Activated naive CD8-positive, alpha-beta T cell (primary cell): Measurements from ENCODE around the gene AKR1D1.

Experiments used
- H3K27ac Mint-ChIP-seq: one replicate; pipeline ENCODE4 v1.8.0; 2021; ENCODE audit warnings: mixed read lengths
- H3K27me3 Mint-ChIP-seq: one replicate; pipeline ENCODE4 v1.8.0; 2021; ENCODE audit warnings: mixed read lengths
- H3K36me3 Mint-ChIP-seq: one replicate; pipeline ENCODE4 v1.8.0; 2021; ENCODE audit warnings: mixed read lengths
- H3K4me1 Mint-ChIP-seq: one replicate; pipeline ENCODE4 v1.8.0; 2021; ENCODE audit warnings: low read depth, mixed read lengths
- H3K4me3 Mint-ChIP-seq: one replicate; pipeline ENCODE4 v1.8.0; 2021; ENCODE audit warnings: mild to moderate bottlenecking, mixed read lengths
- H3K9me3 Mint-ChIP-seq: one replicate; pipeline ENCODE4 v1.8.0; 2021; ENCODE audit warnings: low read depth, mixed read lengths

The AKR1D1 gene

DNA sequence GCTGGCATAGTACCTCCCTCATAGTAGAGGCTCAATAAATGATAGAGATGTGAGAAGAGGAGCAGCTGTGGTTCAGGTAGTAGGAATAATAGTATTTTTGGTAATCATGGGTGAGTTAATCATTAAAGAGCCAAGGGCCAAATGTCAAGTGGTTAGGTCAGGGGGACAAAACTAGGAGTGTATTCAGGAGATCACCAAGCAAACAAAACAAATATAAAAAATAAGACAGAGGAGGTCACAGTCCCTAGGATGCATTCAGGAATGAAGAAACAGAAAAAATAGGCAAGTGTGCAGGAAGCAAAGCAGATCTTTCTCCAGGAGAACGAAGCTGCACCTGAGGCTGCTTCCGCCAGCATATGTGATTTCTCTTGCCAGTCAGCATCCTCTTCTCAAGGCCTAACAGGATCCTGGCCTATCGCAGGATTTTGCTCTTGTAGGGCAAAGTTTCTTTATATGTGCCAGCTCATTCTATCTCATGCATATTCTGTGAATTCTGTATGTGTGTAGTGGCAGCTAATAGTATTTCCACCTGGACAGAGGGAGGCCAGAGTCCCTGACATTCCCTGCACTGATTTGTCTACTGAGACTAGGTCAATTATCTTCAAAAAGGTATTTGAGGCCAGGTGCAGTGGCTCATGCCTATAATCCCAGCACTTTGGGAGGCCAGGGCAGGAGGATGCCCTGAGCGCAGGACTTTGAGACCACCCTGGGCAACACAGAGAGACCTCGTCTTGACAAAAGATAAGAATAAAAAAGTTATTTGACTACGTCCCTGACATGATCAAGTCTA, 82.7 kb downstream of the AKR1D1 start:
- peaks cover 2% of the 10 kb centered on the region for H3K36me3 Mint-ChIP-seq
- H3K4me1 Mint-ChIP-seq: no peaks in the 10 kb centered on the region
- no peaks in the 10 kb centered on the region for H3K9me3 Mint-ChIP-seq
- no peaks in the 10 kb centered on the region for H3K27me3 Mint-ChIP-seq
- no peak overlapping the region for H3K4me3 Mint-ChIP-seq
- H3K27ac Mint-ChIP-seq: no peak overlapping the region

DNA sequence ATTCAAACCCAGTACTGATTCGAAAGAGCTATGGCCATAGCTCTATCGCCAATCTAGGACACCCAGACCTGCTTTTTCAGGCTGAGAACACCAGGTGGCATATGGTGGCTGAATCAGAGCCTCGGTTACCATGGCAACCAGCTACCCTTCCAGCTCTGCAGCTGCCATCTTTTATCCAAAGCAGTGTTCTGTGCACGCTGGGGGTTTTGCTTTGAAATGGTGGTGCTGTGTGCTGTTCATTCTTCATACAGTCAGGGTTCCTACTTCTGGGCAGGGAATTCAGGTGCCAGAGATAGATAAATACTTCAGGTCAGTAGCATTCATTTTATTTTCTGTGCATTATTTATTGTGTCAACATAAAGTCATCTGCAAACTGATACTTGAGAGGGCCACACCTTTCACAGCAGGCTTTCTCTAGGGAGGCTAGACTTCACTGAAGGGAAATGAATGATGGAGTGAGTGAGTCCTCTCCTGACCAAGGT, 85.4 kb downstream of the AKR1D1 start:
- Mint-ChIP-seq H3K4me3 (no peak overlapping the region), H3K27me3 (no peaks in the 10 kb centered on the region), H3K36me3 (peaks cover 10% of the 10 kb centered on the region), H3K4me1 (no peaks in the 10 kb centered on the region), H3K9me3 (peaks cover 9% of the 10 kb centered on the region), H3K27ac (no peak overlapping the region)

GRCh38 chr7:138162236-138162635, 86.0 kb downstream of the AKR1D1 start:
- H3K4me1 Mint-ChIP-seq: no peaks in the 10 kb centered on the region
- no peak overlapping the region for H3K4me3 Mint-ChIP-seq
- no peaks in the 10 kb centered on the region for H3K27me3 Mint-ChIP-seq
- no peak overlapping the region for H3K27ac Mint-ChIP-seq
- H3K36me3 Mint-ChIP-seq: peaks cover 10% of the 10 kb centered on the region
- H3K9me3 Mint-ChIP-seq: peaks cover 9% of the 10 kb centered on the region

- H3K27ac Mint-ChIP-seq: no peak overlapping the region
- peaks cover 9% of the 10 kb centered on the region for H3K9me3 Mint-ChIP-seq
- H3K4me3 Mint-ChIP-seq: no peak overlapping the region
- H3K36me3 Mint-ChIP-seq: peaks cover 10% of the 10 kb centered on the region
- H3K27me3 Mint-ChIP-seq: peaks cover 3% of the 10 kb centered on the region
- H3K4me1 Mint-ChIP-seq: no peaks in the 10 kb centered on the region
These were observed 87.5 kb downstream of the AKR1D1 start for GRCh38 chr7:138163800-138164199.

DNA sequence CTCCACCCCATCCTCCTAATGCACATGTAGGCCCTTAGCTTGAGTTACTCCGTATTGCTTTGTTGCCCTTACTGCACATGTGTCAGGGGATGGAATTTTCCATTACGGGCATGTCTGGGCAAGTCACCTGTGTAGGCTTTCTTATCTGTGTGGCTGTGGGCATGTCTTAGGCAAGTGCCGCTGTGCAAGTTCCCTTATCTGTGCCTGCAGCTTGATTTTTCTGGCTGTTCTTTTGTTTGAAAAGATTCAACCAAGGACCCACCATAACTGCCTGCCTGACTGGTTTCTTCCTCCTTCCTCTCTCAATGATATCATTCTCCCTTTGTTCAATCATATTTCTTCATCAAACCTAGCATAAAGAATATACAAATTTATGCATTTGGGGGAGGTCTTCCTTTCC, 88.5 kb downstream of the AKR1D1 start:
- Mint-ChIP-seq H3K9me3 (peaks cover 9% of the 10 kb centered on the region), H3K4me3 (no peak overlapping the region), H3K27ac (no peak overlapping the region), H3K4me1 (peaks cover 5% of the 10 kb centered on the region), H3K36me3 (peaks cover 10% of the 10 kb centered on the region), H3K27me3 (peaks cover 7% of the 10 kb centered on the region)

DNA sequence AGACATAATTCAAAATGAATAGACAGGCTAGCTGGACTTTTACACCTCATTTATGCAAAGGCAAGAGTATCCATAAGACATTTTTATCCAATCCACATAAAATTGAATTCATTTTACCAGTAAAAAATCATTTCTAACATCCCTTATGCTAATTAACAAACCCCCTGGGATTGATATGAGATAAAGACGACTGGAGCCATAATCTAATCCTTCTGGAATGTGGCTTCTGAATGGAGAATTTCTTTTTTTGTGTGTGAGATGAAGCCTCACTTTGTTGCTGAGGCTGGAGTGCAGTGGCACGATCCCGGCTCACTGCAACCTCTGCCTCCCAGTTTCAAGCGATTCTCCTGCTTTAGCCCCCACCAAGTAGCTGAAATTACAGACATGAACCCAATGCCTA, 90.4 kb downstream of the AKR1D1 start:
- H3K27me3 Mint-ChIP-seq: peaks cover 8% of the 10 kb centered on the region
- peaks cover 10% of the 10 kb centered on the region for H3K36me3 Mint-ChIP-seq

GRCh38 chr7:138167222-138167621, 91.0 kb downstream of the AKR1D1 start:
- Mint-ChIP-seq H3K27ac (no peak overlapping the region), H3K4me1 (peaks cover 7% of the 10 kb centered on the region), H3K27me3 (peaks cover 8% of the 10 kb centered on the region), H3K4me3 (no peak overlapping the region), H3K36me3 (peaks cover 10% of the 10 kb centered on the region), H3K9me3 (peaks cover 9% of the 10 kb centered on the region)

More for the DNA sequence above, 90.4 kb downstream of the AKR1D1 start:
- Mint-ChIP-seq H3K4me1 (peaks cover 7% of the 10 kb centered on the region), H3K9me3 (peaks cover 9% of the 10 kb centered on the region), H3K4me3 (no peak overlapping the region), H3K27ac (no peak overlapping the region)

DNA sequence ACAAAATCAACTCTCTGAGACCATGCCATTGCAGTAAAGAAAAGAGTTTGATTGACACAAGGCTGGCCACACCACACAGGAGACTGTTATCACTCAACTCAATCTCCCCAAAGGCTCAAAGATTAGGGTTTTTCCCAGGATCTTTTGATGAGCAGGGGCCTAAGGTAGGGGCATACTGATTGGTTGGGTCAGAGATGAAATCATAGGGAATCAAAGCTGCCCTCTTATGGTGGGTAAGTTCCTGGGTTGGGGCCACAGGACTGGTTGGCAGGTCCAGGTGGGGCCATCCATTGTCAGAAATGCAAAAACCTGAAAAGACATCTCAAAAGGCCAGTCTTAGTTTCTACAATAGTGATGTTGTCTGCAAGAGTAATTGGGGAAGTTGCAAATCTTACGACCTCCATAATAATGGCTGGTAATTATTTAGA, 91.6 kb downstream of the AKR1D1 start:
- H3K4me3 Mint-ChIP-seq: no peak overlapping the region
- peaks cover 11% of the 10 kb centered on the region for H3K36me3 Mint-ChIP-seq
- peaks cover 11% of the 10 kb centered on the region for H3K27me3 Mint-ChIP-seq
- peaks cover 9% of the 10 kb centered on the region for H3K9me3 Mint-ChIP-seq
- no peak overlapping the region for H3K27ac Mint-ChIP-seq
- H3K4me1 Mint-ChIP-seq: peaks cover 7% of the 10 kb centered on the region
